GM12878 (cell line): ENCODE results near the gene PPM1J. TPM values are rescaled to one million over a fixed set of nuclear protein-coding genes. Genes with fewer than 3 reads are reported as not detected.

ENCODE experiments used
- ATAC-seq: fragments of 200-7000 bp; cut with Tn5 transposase; 3 replicates; pipeline ENCODE4 v1.9.1; 2020; ENCODE audit warnings: mild to moderate bottlenecking, moderate library complexity
- BruUV-seq: library from RNA; stranded (reverse); fragments of 400-500 nt; replicated peaks from 2 replicates; lab custom pipeline; 2021; lab: Mats Ljungman, UMichigan
- CTCF ChIA-PET: fragments of 300-600 bp; sonication (Branson Sonifier 250); formaldehyde crosslinking; extraction: SDS; loops from one replicate; lab custom pipeline; 2021; ENCODE audit warnings: inconsistent platforms; lab: Yijun Ruan, JAX
- POLR2A ChIA-PET: fragments of 350-600 bp; formaldehyde crosslinking; extraction: SDS; loops from one replicate; lab custom pipeline; 2021; ENCODE audit warnings: inconsistent platforms; lab: Charles Lee
- RAD21 ChIA-PET: fragments of 300-600 bp; sonication (Branson Sonifier 250); formaldehyde crosslinking; loops from one replicate; lab custom pipeline; 2023; ENCODE audit warnings: antibody characterized with exemption; ENCODE audit not compliant: unreplicated experiment; lab: Charles Lee
- SMC1A ChIA-PET: fragments of 300-600 bp; sonication (Branson Sonifier 250); formaldehyde crosslinking; loops from one replicate; lab custom pipeline; 2023; ENCODE audit not compliant: unreplicated experiment, uncharacterized antibody; lab: Charles Lee
- DNase-seq: peaks from one replicate; pipeline ENCODE4 v3.0.0-alpha.2; 2011; ENCODE audit warnings: low read depth, low spot score
- FAIRE-seq: peaks from 3 replicates; lab custom pipeline; 2011; peaks lifted over from hg19 to GRCh38; lab: Jason Lieb, UNC
- H2AFZ ChIP-seq: 2 replicates; pipeline ENCODE4 v1.6.0; 2011; ENCODE audit warnings: low read depth, low read length, control low read depth; ENCODE audit not compliant: control insufficient read depth
- H3K27ac ChIP-seq: 2 replicates; pipeline ENCODE4 v1.5.1; 2011; ENCODE audit warnings: control low read depth; ENCODE audit not compliant: control insufficient read depth, insufficient read depth
- H3K27me3 ChIP-seq, 2 experiments: replicated peaks in 1 of 2; 2 replicates each; pipeline versions ENCODE4 v1.6.0 to v1.6.1; 2011; ENCODE audit warnings: low read length in 1 of 2; ENCODE audit not compliant: control insufficient read depth in 2 of 2, insufficient read depth in 2 of 2
- H3K36me3 ChIP-seq, 2 experiments: 2 replicates each; pipeline ENCODE4 v1.5.1; 2011; ENCODE audit warnings: low read length in 1 of 2; ENCODE audit not compliant: control insufficient read depth in 2 of 2, insufficient read depth in 2 of 2
- H3K4me1 ChIP-seq: 2 replicates; pipeline ENCODE4 v1.6.1; 2011; ENCODE audit warnings: mild to moderate bottlenecking, low read length, moderate library complexity, mixed read lengths; ENCODE audit not compliant: control insufficient read depth, insufficient read depth
- H3K4me2 ChIP-seq: 2 replicates; pipeline ENCODE4 v1.6.0; 2011; ENCODE audit warnings: control low read depth; ENCODE audit not compliant: control insufficient read depth, insufficient read depth
- H3K4me3 ChIP-seq: fragments of 200-600 bp; sonication (generic); 2 replicates; pipeline ENCODE4 v1.5.1; 2016
- H3K79me2 ChIP-seq: 2 replicates; pipeline ENCODE4 v1.6.0; 2011; ENCODE audit warnings: low read length; ENCODE audit not compliant: control insufficient read depth, insufficient read depth
- H3K9ac ChIP-seq: 2 replicates; pipeline ENCODE4 v1.8.0; 2011; ENCODE audit warnings: low read length, control low read depth, mixed read lengths; ENCODE audit not compliant: control insufficient read depth, insufficient read depth
- H3K9me3 ChIP-seq: replicated peaks from 3 replicates; pipeline ENCODE4 v1.5.1; 2011; ENCODE audit warnings: mild to moderate bottlenecking, low read length; ENCODE audit not compliant: control insufficient read depth, insufficient read depth
- H4K20me1 ChIP-seq: 2 replicates; pipeline ENCODE4 v1.6.0; 2011; ENCODE audit not compliant: control insufficient read depth, insufficient read depth
- BCL11A ChIP-seq: IDR thresholded peaks from 2 replicates; pipeline ENCODE4 v1.6.1; 2011; ENCODE audit warnings: low read depth, low read length
- BRCA1 ChIP-seq: IDR thresholded peaks from 2 replicates; pipeline ENCODE4 v1.6.1; 2011; ENCODE audit warnings: low read depth, low read length, improper control_type of control experiment
- CHD1 ChIP-seq: IDR thresholded peaks from 2 replicates; pipeline ENCODE4 v1.6.1; 2012; ENCODE audit warnings: low read depth, low read length, improper control_type of control experiment
- DPF2 ChIP-seq: fragments of 450-650 bp; IDR thresholded peaks from 2 replicates; pipeline ENCODE4 v1.6.1; 2017; ENCODE audit warnings: mild to moderate bottlenecking
- ELK1 ChIP-seq: IDR thresholded peaks from 2 replicates; pipeline ENCODE4 v1.6.1; 2012; ENCODE audit warnings: low read depth, low read length, improper control_type of control experiment
- ETV6 ChIP-seq, 2 experiments: fragments of 450-650 bp in 1 of 2; IDR thresholded peaks in 1 of 2; conservative IDR thresholded peaks in 1 of 2; 2 replicates each; pipeline ENCODE4 v1.6.1; 2014; ENCODE audit warnings: antibody characterized with exemption in 1 of 2, borderline replicate concordance in 1 of 2, low read depth in 1 of 2, mild to moderate bottlenecking in 1 of 2, moderate library complexity in 1 of 2
- IKZF1 ChIP-seq: fragments of 450-650 bp; conservative IDR thresholded peaks from 2 replicates; pipeline ENCODE4 v1.6.1; 2017; ENCODE audit warnings: antibody characterized with exemption, mild to moderate bottlenecking
- IRF5 ChIP-seq: fragments of 450-650 bp; IDR thresholded peaks from 2 replicates; pipeline ENCODE4 v1.6.1; 2017; ENCODE audit warnings: borderline replicate concordance
- MEF2B ChIP-seq: fragments of 450-650 bp; IDR thresholded peaks from 2 replicates; pipeline ENCODE4 v1.6.1; 2018; ENCODE audit warnings: mild to moderate bottlenecking, moderate library complexity; ENCODE audit not compliant: partially characterized antibody, poor library complexity, severe bottlenecking
- NKRF ChIP-seq: fragments of 450-650 bp; conservative IDR thresholded peaks from 2 replicates; pipeline ENCODE4 v1.6.1; 2017; ENCODE audit warnings: mild to moderate bottlenecking, moderate library complexity
- RAD21 ChIP-seq: IDR thresholded peaks from 2 replicates; pipeline ENCODE4 v1.6.1; 2011; ENCODE audit warnings: mild to moderate bottlenecking, low read depth, low read length, moderate library complexity; ENCODE audit not compliant: insufficient read depth
- RBBP5 ChIP-seq: fragments of 200-600 bp; sonication (generic); conservative IDR thresholded peaks from 2 replicates; pipeline ENCODE4 v1.6.1; 2016
- RFX5 ChIP-seq: IDR thresholded peaks from 2 replicates; pipeline ENCODE4 v1.6.1; 2011; ENCODE audit warnings: low read depth, low read length, improper control_type of control experiment
- SKIL ChIP-seq: fragments of 450-650 bp; IDR thresholded peaks from 2 replicates; pipeline ENCODE4 v1.6.1; 2017; ENCODE audit warnings: mild to moderate bottlenecking, low read depth, inconsistent platforms; ENCODE audit not compliant: poor library complexity, severe bottlenecking
- WGBS: methylation state at CpG from one replicate; pipeline ENCODE4 v1.1.6; 2016; ENCODE audit warnings: low lambda C conversion rate; ENCODE audit not compliant: insufficient replicate concordance, insufficient coverage; ENCODE audit errors: missing lambda C conversion rate; 5-methylcytosine and 5-hydroxymethylcytosine counted together
- in situ Hi-C: fragments of 300-500 bp; cut with MboI; formaldehyde crosslinking; loops from 9 replicates; pipeline ENCODE4 v1.14.3; 2018; ENCODE audit warnings: mixed read lengths
- intact Hi-C: fragments of 100-400 bp; cut with micrococcal nuclease; formaldehyde crosslinking; loops from one replicate; pipeline ENCODE4 v1.14.2; 2022; ENCODE audit not compliant: unreplicated experiment
- polyA plus RNA-seq, 11 experiments: library from polyadenylated mRNA; depleted of rRNA in 4 of 11; unstranded in 6 of 11; stranded (reverse) in 5 of 11; fragments of >200 nt; fragmentation: Nextera tagmentation in 4 of 11; fragmentation: Illumina TruSeq in 1 of 11; extraction: Ambion mirVana in 4 of 11; extraction: Trizol in 1 of 11; gene quantifications; 1 replicate in 1 of 11; 2 replicates in 10 of 11; pipeline versions ENCODE4 v1.2.1 to v1.2.3, GENCODE V29; 2011 to 2016; ENCODE audit warnings: inconsistent platforms in 2 of 11, missing spikeins in 2 of 11, low read depth in 1 of 11
- total RNA-seq, 4 experiments: library from RNA; depleted of rRNA in 3 of 4; stranded (reverse); fragments of >200 nt in 3 of 4; fragmentation: Illumina TruSeq in 1 of 4; extraction: Trizol in 1 of 4; gene quantifications; 2 replicates each; pipeline versions ENCODE4 v1.2.1 to v1.2.3, GENCODE V29; 2013 to 2021

PPM1J gene
- total and polyA plus RNA-seq, 10 of the 15 experiments (the other 5 are each of a cell fraction or from before 2014, with no cell fraction given), result 0.07 to 1.8 (median 0.59) TPM; not detected in 1

- Histone ChIP-seq H3K27me3 (peaks cover 0 to 2% of the 10 kb centered on the region in 2 experiments; a peak in 1 of 4 replicates), H3K36me3 (no peaks in the 10 kb centered on the region), H3K79me2 (no peaks in the 10 kb centered on the region), H3K4me2 (peak overlapping the region; percentile 98), H3K9me3 (no peaks in the 10 kb centered on the region), H2AFZ (peak overlapping the region; percentile 62), H3K9ac (peak overlapping the region; percentile 31; the same call in 1 of the 2 replicates), H3K4me1 (peaks cover 22% of the 10 kb centered on the region), H3K27ac (no peak overlapping the region), H4K20me1 (0 out of 2 replicates have a peak, but pooled peaks cover 3% of the 10 kb centered on the region), H3K4me3 (peak overlapping the region; percentile 79)
- SMC1A ChIA-PET, result interaction anchor here (1.0 to 8.7 kb wide), 13 partner anchors 10 to 358 kb away, joined by 3 to 178 read pairs (median 10); partner anchors contain the start of genes LRIG2, MOV10 and ST7L
- intact Hi-C loops, result loop anchor here (2.0 to 10.0 kb wide), 6 partner anchors 96 to 963 kb away; partner anchors contain the start of genes CAPZA1, MAGI3 and ST7L
- POLR2A ChIA-PET, result interaction anchor here (0.5 to 1.7 kb wide), 16 partner anchors 10 to 358 kb away, joined by 3 to 9 read pairs (median 5); partner anchors contain the start of genes CAPZA1, CTTNBP2NL, LRIG2 and ST7L
- CTCF ChIA-PET, result interaction anchor here (0.6 to 10.8 kb wide), 32 partner anchors 9 to 964 kb away, joined by 3 to 428 read pairs (median 6); partner anchors contain the start of genes LRIG2 and MOV10
- FAIRE-seq, result no peak
- ATAC-seq, result peak; percentile 31
- in situ Hi-C loops, result loop anchor here (5.0 kb wide), 2 partner anchors 93 to 328 kb away; no protein-coding TSS in a partner anchor
- 2% methylated on average over 48 of the region's 86 CpGs for WGBS
- no peak for DNase-seq
- RAD21 ChIA-PET, result interaction anchor here (0.7 to 8.6 kb wide), 29 partner anchors 10 to 362 kb away, joined by 3 to 192 read pairs (median 6); partner anchors contain the start of genes CAPZA1, CTTNBP2NL, LRIG2 and MOV10
- no TSS peak for BruUV-seq
- TF ChIP-seq BRCA1 (no peak), IKZF1 (peak; percentile 9; the same call in 1 of the 2 replicates), RFX5 (no peak), ETV6 (conservative IDR thresholded peaks at IDR 0.05 in 1 of 2, IDR thresholded peaks at IDR 0.05 in 1 of 2; ENCODE audit: borderline replicate concordance in 1 of 2, low read depth in 1 of 2) (no peak), RAD21 (no peak), CHD1 (no peak), MEF2B (no peak), NKRF (0 out of 2 replicates have a peak, but pooled peaks have one; percentile 33), IRF5 (no peak), BCL11A (no peak), DPF2 (peak; percentile 33), SKIL (no peak), ELK1 (no peak), RBBP5 (no peak)
Measured at GRCh38 chr1:112714313-112715263, 544 bp downstream of the PPM1J start.
